HepG2 (cell line): Measurements from ENCODE around the gene RAB43. TPM values are rescaled to one million over a fixed set of nuclear protein-coding genes. Genes with fewer than 3 reads are reported as not detected.
A peak's percentile ranks its signal among the peaks of the same experiment; 100 is the strongest.

ENCODE experiments used
- EP300 ChIP-seq, 3 experiments: sonication (generic) in 1 of 3; formaldehyde crosslinking in 1 of 3; IDR thresholded peaks; 2 replicates each; pipeline versions ENCODE4 v1.5.1 to v1.6.1; 2011 to 2020; ENCODE audit warnings: low read depth in 2 of 3, low read length in 2 of 3, borderline replicate concordance in 1 of 3, improper control_type of control experiment in 1 of 3, mild to moderate bottlenecking in 1 of 3, missing genetic modification reagents in 1 of 3, moderate library complexity in 1 of 3
- FIP1L1 ChIP-seq: fragments of 200-400 bp; formaldehyde crosslinking; IDR thresholded peaks from 2 replicates; pipeline ENCODE4 v1.6.1; 2018; ENCODE audit warnings: low read depth, mild to moderate bottlenecking, low read length, moderate library complexity, borderline replicate concordance; ENCODE audit not compliant: insufficient read depth
- KAT7 ChIP-seq: IDR thresholded peaks from 2 replicates; pipeline ENCODE4 v1.6.1; 2018; ENCODE audit warnings: borderline replicate concordance, missing compliant biosample characterization
- KDM6A ChIP-seq: IDR thresholded peaks from 2 replicates; pipeline ENCODE4 v1.6.1; 2016; ENCODE audit warnings: low read depth
- MAFG ChIP-seq: sonication (generic); formaldehyde crosslinking; IDR thresholded peaks from 2 replicates; pipeline ENCODE4 v1.5.1; 2020; ENCODE audit warnings: mild to moderate bottlenecking, missing genetic modification reagents
- MIER2 ChIP-seq: IDR thresholded peaks from 2 replicates; pipeline ENCODE4 v1.6.1; 2016; ENCODE audit warnings: missing biosample characterization, missing genetic modification reagents
- SMARCE1 ChIP-seq: fragments of 450-650 bp; IDR thresholded peaks from 2 replicates; pipeline ENCODE4 v1.6.1; 2017; ENCODE audit warnings: borderline replicate concordance
- THAP9 ChIP-seq: sonication (generic); formaldehyde crosslinking; IDR thresholded peaks from 2 replicates; pipeline ENCODE4; 2020; ENCODE audit warnings: missing genetic modification reagents, mild to moderate bottlenecking, borderline replicate concordance
- ZBTB34 ChIP-seq: sonication (generic); formaldehyde crosslinking; IDR thresholded peaks from 2 replicates; pipeline ENCODE4 v1.8.0; 2022; ENCODE audit warnings: mild to moderate bottlenecking, missing genetic modification reagents
- ZBTB8A ChIP-seq: sonication (generic); formaldehyde crosslinking; IDR thresholded peaks from 2 replicates; pipeline ENCODE4 v1.4.0; 2020; ENCODE audit warnings: mild to moderate bottlenecking, low read depth, missing genetic modification reagents, borderline replicate concordance
- ZNF263 ChIP-seq: sonication (generic); formaldehyde crosslinking; IDR thresholded peaks from 2 replicates; pipeline ENCODE4 v1.4.0; 2020; ENCODE audit warnings: missing genetic modification reagents
- ZNF331 ChIP-seq: sonication (generic); formaldehyde crosslinking; IDR thresholded peaks from 2 replicates; pipeline ENCODE4 v1.4.0; 2020; ENCODE audit warnings: missing genetic modification reagents
- ZNF713 ChIP-seq: sonication (generic); formaldehyde crosslinking; IDR thresholded peaks from 2 replicates; pipeline ENCODE4 v1.4.0; 2020; ENCODE audit warnings: mild to moderate bottlenecking, missing genetic modification reagents
- ZNF776 ChIP-seq: sonication (generic); formaldehyde crosslinking; IDR thresholded peaks from 2 replicates; pipeline ENCODE4 v1.4.0; 2020; ENCODE audit warnings: mild to moderate bottlenecking, missing genetic modification reagents
- ZZZ3 ChIP-seq: sonication (generic); formaldehyde crosslinking; IDR thresholded peaks from 2 replicates; pipeline ENCODE4 v1.4.0; 2020; ENCODE audit warnings: missing genetic modification reagents, mild to moderate bottlenecking, borderline replicate concordance
- polyA plus RNA-seq, 8 experiments: library from polyadenylated mRNA; depleted of rRNA in 3 of 8; stranded (reverse) in 7 of 8; unstranded in 1 of 8; fragments of >200 nt; fragmentation: Illumina TruSeq in 4 of 8; extraction: Trizol in 4 of 8; gene quantifications; 2 replicates each; pipeline versions ENCODE4 v1.2.1 to v1.2.3, GENCODE V29; 2011 to 2016; ENCODE audit warnings: low read depth in 4 of 8, missing spikeins in 1 of 8, mixed read lengths in 1 of 8; ENCODE audit not compliant: insufficient read depth in 1 of 8
- total RNA-seq, 5 experiments: library from RNA; depleted of rRNA; stranded (reverse); fragments of >200 nt; fragmentation: Illumina TruSeq; extraction: Trizol; gene quantifications; 2 replicates each; pipeline ENCODE4 v1.2.3, GENCODE V29; 2016; ENCODE audit warnings: low read depth in 1 of 5
- TF ChIP-seq, protein P1 (sequence below): IDR thresholded peaks from 2 replicates; pipeline ENCODE4 v1.6.1; 2016; ENCODE audit warnings: mild to moderate bottlenecking, missing biosample characterization, missing genetic modification reagents
- TF ChIP-seq, protein P2 (sequence below): sonication (generic); formaldehyde crosslinking; IDR thresholded peaks from 2 replicates; pipeline ENCODE4 v1.8.0; 2022; ENCODE audit warnings: mild to moderate bottlenecking, missing genetic modification reagents, moderate library complexity
- TF ChIP-seq, protein P3 (sequence below): sonication (generic); formaldehyde crosslinking; IDR thresholded peaks from 2 replicates; pipeline ENCODE4 v1.5.1; 2020; ENCODE audit warnings: missing genetic modification reagents, mild to moderate bottlenecking, borderline replicate concordance

The RAB43 gene
- total and polyA plus RNA-seq, 2 of the 13 experiments (the other 11 are each of a cell fraction or from before 2014, with no cell fraction given): 11.8 to 18.4 TPM

DNA sequence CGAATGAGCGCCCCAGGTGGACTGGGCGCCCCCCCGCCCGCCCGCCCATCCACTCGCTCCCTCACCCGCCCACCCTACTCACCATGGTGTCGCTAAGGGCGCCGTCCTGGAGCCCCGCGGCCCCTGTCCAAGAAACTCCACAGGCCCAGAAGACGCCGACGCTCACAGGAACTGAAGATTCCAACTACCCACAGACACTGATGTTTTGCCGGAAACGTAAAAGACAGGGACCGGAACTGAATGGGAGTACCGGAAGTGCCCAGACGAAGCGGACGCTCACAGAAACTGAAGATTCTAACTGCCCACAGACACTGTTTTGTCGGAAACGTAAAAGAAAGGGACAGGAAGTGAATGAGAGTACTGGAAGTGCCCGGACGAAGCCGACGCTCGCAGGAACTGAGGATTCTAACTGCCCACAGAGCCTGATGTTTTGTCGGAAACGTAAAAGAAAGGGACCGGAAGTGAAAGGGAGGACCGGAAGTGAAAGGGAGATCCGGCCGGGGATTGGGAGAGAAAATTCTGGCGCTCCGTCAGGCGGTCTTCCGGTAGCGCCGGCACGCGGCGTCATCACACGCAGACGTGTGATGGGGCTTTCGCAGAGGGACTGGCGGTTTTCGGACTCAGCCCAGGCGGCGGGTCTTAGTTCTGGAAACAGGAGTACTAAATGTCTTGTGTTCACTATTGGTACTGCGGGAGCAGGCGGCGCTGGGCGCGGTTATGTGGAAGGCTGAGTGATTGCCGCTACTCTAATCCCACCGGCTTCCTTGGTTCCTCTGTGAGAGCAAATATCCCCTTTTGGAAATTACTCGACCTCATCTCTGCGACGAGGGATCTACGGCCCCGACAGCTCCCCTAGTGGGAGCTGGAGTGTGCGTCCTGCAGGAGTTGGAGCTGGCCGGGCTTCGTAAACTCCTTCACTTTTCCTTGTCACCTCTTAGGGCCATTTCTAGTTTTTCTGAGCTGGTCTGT is 39.6 kb upstream of the RAB43 start, which contains the start of gene ISY1 (continued):
- TF ChIP-seq SMARCE1 (no peak), ZNF776 (CRISPR knock-in tag) (peak; percentile 38; the same call in 1 of the 2 replicates), ZBTB8A (CRISPR knock-in tag) (no peak), ZNF263 (CRISPR knock-in tag) (no peak), ZBTB34 (0 out of 2 replicates have a peak, but pooled peaks have one; percentile 36), THAP9 (CRISPR knock-in tag) (peak; percentile 81), FIP1L1 (no peak), KDM6A (CRISPR knock-in tag) (no peak), ZZZ3 (CRISPR knock-in tag) (peak; percentile 78; the same call in 1 of the 2 replicates), ZNF713 (no peak), MAFG (CRISPR knock-in tag) (no peak), ZNF331 (CRISPR knock-in tag) (0 out of 2 replicates have a peak, but pooled peaks have one; percentile 10), KAT7 (CRISPR knock-in tag) (0 out of 2 replicates have a peak, but pooled peaks have one; percentile 25), MIER2 (CRISPR knock-in tag) (no peak), EP300 (IDR thresholded peaks at IDR 0.05; ENCODE audit: low read depth in 2 of 2, low read length in 2 of 2) (0 out of 4 replicates have a peak, but pooled peaks of 1 of the 2 experiments have one; percentile 5), EP300 (CRISPR knock-in tag; IDR thresholded peaks at IDR 0.05; ENCODE audit: borderline replicate concordance) (no peak)
- TF ChIP-seq, protein P1, sequence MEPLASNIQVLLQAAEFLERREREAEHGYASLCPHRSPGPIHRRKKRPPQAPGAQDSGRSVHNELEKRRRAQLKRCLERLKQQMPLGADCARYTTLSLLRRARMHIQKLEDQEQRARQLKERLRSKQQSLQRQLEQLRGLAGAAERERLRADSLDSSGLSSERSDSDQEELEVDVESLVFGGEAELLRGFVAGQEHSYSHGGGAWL (CRISPR knock-in tag): no peak
- TF ChIP-seq, protein P2, sequence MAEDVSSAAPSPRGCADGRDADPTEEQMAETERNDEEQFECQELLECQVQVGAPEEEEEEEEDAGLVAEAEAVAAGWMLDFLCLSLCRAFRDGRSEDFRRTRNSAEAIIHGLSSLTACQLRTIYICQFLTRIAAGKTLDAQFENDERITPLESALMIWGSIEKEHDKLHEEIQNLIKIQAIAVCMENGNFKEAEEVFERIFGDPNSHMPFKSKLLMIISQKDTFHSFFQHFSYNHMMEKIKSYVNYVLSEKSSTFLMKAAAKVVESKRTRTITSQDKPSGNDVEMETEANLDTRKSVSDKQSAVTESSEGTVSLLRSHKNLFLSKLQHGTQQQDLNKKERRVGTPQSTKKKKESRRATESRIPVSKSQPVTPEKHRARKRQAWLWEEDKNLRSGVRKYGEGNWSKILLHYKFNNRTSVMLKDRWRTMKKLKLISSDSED: no peak
- TF ChIP-seq, protein P3, sequence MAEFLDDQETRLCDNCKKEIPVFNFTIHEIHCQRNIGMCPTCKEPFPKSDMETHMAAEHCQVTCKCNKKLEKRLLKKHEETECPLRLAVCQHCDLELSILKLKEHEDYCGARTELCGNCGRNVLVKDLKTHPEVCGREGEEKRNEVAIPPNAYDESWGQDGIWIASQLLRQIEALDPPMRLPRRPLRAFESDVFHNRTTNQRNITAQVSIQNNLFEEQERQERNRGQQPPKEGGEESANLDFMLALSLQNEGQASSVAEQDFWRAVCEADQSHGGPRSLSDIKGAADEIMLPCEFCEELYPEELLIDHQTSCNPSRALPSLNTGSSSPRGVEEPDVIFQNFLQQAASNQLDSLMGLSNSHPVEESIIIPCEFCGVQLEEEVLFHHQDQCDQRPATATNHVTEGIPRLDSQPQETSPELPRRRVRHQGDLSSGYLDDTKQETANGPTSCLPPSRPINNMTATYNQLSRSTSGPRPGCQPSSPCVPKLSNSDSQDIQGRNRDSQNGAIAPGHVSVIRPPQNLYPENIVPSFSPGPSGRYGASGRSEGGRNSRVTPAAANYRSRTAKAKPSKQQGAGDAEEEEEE: no peak
